Osteoblast (primary cell): ENCODE data around the gene PALM. TPM values are rescaled to one million over a fixed set of nuclear protein-coding genes. Genes with fewer than 3 reads are reported as not detected.
"Not testable (repeated sequence)": the region's sequence is repeated elsewhere in the genome, so short reads cannot be mapped to it uniquely, and the experiment has no call there.

Source experiments
- DNase-seq: peaks from one replicate; pipeline ENCODE4 v3.0.0; 2011; ENCODE audit warnings: low spot score, mixed read lengths; ENCODE audit not compliant: insufficient read length; ENCODE audit errors: missing footprints
- H2AFZ ChIP-seq: 2 replicates; pipeline ENCODE4 v1.6.0; 2011; ENCODE audit warnings: mild to moderate bottlenecking, low read length
- H3K27ac ChIP-seq: 2 replicates; pipeline ENCODE4 v1.5.1; 2011; ENCODE audit warnings: mild to moderate bottlenecking, low read depth, low read length, moderate library complexity
- H3K27me3 ChIP-seq: 2 replicates; pipeline ENCODE4 v1.6.0; 2012; ENCODE audit warnings: mild to moderate bottlenecking, control low read depth, inconsistent platforms, low read length, moderate library complexity; ENCODE audit not compliant: insufficient read depth
- H3K36me3 ChIP-seq: 2 replicates; pipeline ENCODE4 v1.5.1; 2011; ENCODE audit warnings: mild to moderate bottlenecking, low read length, control low read depth, moderate library complexity; ENCODE audit not compliant: insufficient read depth
- H3K4me1 ChIP-seq: 2 replicates; pipeline ENCODE4 v1.5.1; 2011; ENCODE audit warnings: mild to moderate bottlenecking, low read length, control low read depth, moderate library complexity; ENCODE audit not compliant: insufficient read depth
- H3K4me2 ChIP-seq: 2 replicates; pipeline ENCODE4 v1.6.0; 2011; ENCODE audit warnings: mild to moderate bottlenecking, low read length; ENCODE audit not compliant: insufficient read depth
- H3K4me3 ChIP-seq: fragments of 200-600 bp; sonication (generic); 3 replicates; pipeline ENCODE4 v1.5.1; 2012; ENCODE audit warnings: mild to moderate bottlenecking, low read length, inconsistent platforms; ENCODE audit not compliant: insufficient read depth
- H3K79me2 ChIP-seq: 2 replicates; pipeline ENCODE4 v1.6.0; 2012; ENCODE audit warnings: mild to moderate bottlenecking, low read length, control low read depth, inconsistent platforms; ENCODE audit not compliant: insufficient read depth
- H3K9me3 ChIP-seq: 2 replicates; pipeline ENCODE4 v1.5.1; 2011; ENCODE audit warnings: low read depth, low read length, control low read depth
- H4K20me1 ChIP-seq: 2 replicates; pipeline ENCODE4 v1.6.0; 2012; ENCODE audit warnings: mild to moderate bottlenecking, low read length, control low read depth; ENCODE audit not compliant: insufficient read depth
- CTCF ChIP-seq: IDR thresholded peaks from 2 replicates; pipeline ENCODE4 v1.5.1; 2011; ENCODE audit warnings: mild to moderate bottlenecking, low read depth, low read length, moderate library complexity; ENCODE audit errors: extremely low read depth
- total RNA-seq: library from RNA; depleted of rRNA; stranded (reverse); fragments of >200 nt; gene quantifications from 2 replicates; pipeline ENCODE4 v1.2.3, GENCODE V29; 2012

PALM gene
- total RNA-seq, 1 donor: 10.5 TPM

GRCh38 chr19:664913-665443 is 43.8 kb upstream of the PALM start:
- Histone ChIP-seq H3K36me3 (no peaks in the 10 kb centered on the region), H3K27ac (no peak overlapping the region), H3K9me3 (no peaks in the 10 kb centered on the region), H3K27me3 (no peaks in the 10 kb centered on the region), H2AFZ (peak overlapping the region; percentile 98), H4K20me1 (peaks cover 23% of the 10 kb centered on the region), H3K4me2 (peak overlapping the region; percentile 84), H3K4me3 (peak overlapping the region; percentile 60), H3K79me2 (peaks cover 30% of the 10 kb centered on the region), H3K4me1 (peaks cover 23% of the 10 kb centered on the region)
- DNase-seq: peak; percentile 99
- TF ChIP-seq CTCF: peak; percentile 81

GRCh38 chr19:666985-667573 is 41.7 kb upstream of the PALM start:
- H3K9me3 ChIP-seq, H4K20me1 ChIP-seq, DNase-seq, H3K27me3 ChIP-seq, H3K4me1 ChIP-seq, H3K4me3 ChIP-seq, H3K36me3 ChIP-seq, H3K27ac ChIP-seq, H3K4me2 ChIP-seq, H2AFZ ChIP-seq, H3K79me2 ChIP-seq: not testable (repeated sequence)

- H3K36me3 ChIP-seq, H3K4me1 ChIP-seq, H4K20me1 ChIP-seq, H3K79me2 ChIP-seq, H3K27me3 ChIP-seq, H3K9me3 ChIP-seq, H3K4me2 ChIP-seq, H2AFZ ChIP-seq, H3K27ac ChIP-seq, H3K4me3 ChIP-seq, DNase-seq: not testable (repeated sequence)
Measured at GRCh38 chr19:668675-669434, 39.9 kb upstream of the PALM start.

- Histone ChIP-seq H3K4me3 (no peak overlapping the region), H3K9me3 (no peaks in the 10 kb centered on the region), H2AFZ (no peak overlapping the region), H3K79me2 (no peaks in the 10 kb centered on the region), H3K27me3 (no peaks in the 10 kb centered on the region), H3K4me1 (no peaks in the 10 kb centered on the region), H3K36me3 (no peaks in the 10 kb centered on the region), H3K4me2 (no peak overlapping the region), H4K20me1 (no peaks in the 10 kb centered on the region), H3K27ac (no peak overlapping the region)
- no peak for TF ChIP-seq CTCF
- peak; percentile 88 for DNase-seq
Measured at GRCh38 chr19:670609-671075, 38.1 kb upstream of the PALM start.
